SK-N-SH treated with all-trans-retinoic acid at 6 μM for 48 hours (cell line): ENCODE data around the gene FASTKD3.

Experiments used
- BACH2 ChIP-seq: fragments of 250-450 bp; sonication (Bioruptor Pico); IDR thresholded peaks from 2 replicates; pipeline ENCODE4 v1.9.0; 2021; ENCODE audit warnings: mild to moderate bottlenecking, borderline replicate concordance
- TOX ChIP-seq: fragments of 250-450 bp; sonication (Bioruptor Pico); IDR thresholded peaks from 2 replicates; pipeline ENCODE4 v1.8.0; 2021; ENCODE audit warnings: mild to moderate bottlenecking, moderate library complexity, borderline replicate concordance
- ZC3H10 ChIP-seq: fragments of 250-450 bp; sonication (Bioruptor Pico); IDR thresholded peaks from 2 replicates; pipeline ENCODE4 v1.5.1; 2021; ENCODE audit warnings: mild to moderate bottlenecking, moderate library complexity
- ZFP3 ChIP-seq: fragments of 250-450 bp; sonication (Bioruptor Pico); IDR thresholded peaks from 2 replicates; pipeline ENCODE4 v1.5.0; 2020; ENCODE audit warnings: mild to moderate bottlenecking, moderate library complexity
- ZFP30 ChIP-seq: fragments of 450-650 bp; formaldehyde crosslinking; IDR thresholded peaks from 2 replicates; pipeline ENCODE4 v1.5.0; 2022; ENCODE audit warnings: mild to moderate bottlenecking, moderate library complexity
- ZNF70 ChIP-seq: fragments of 450-650 bp; formaldehyde crosslinking; IDR thresholded peaks from 2 replicates; pipeline ENCODE4 v1.5.0; 2020; ENCODE audit warnings: mild to moderate bottlenecking, moderate library complexity
- ZNF8 ChIP-seq: fragments of 450-650 bp; formaldehyde crosslinking; IDR thresholded peaks from 2 replicates; pipeline ENCODE4 v1.5.0; 2020; ENCODE audit warnings: mild to moderate bottlenecking, moderate library complexity
- TF ChIP-seq, protein P1 (sequence below): fragments of 250-450 bp; sonication (Bioruptor Pico); IDR thresholded peaks from 2 replicates; pipeline ENCODE4 v1.8.0; 2020; ENCODE audit warnings: mild to moderate bottlenecking, moderate library complexity, borderline replicate concordance

DNA sequence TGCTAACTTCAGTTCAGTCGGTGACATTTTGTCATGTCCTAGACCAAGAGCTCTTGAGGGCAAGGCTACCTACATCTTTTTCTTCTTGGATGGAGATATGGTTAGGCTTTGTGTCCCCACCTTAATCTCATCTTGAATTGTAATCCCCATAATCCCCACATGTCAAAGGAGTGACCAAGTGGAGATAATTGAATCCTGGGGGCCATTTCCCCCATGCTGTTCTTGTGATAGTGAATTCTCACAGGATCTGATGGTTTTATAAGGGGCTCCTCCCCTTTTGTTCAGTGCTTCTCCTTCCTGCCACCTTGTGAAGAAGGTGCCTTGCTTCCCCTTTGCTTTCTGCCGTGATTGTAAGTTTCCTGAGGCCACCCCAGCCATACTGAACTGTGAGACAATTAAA, 15.8 kb downstream of the FASTKD3 start:
- no peak for TF ChIP-seq ZFP3 (CRISPR knock-in tag)
- TF ChIP-seq ZFP30, result no peak
- no peak for TF ChIP-seq TOX (CRISPR knock-in tag)
- no peak for TF ChIP-seq ZNF70 (CRISPR knock-in tag)
- TF ChIP-seq, protein P1, sequence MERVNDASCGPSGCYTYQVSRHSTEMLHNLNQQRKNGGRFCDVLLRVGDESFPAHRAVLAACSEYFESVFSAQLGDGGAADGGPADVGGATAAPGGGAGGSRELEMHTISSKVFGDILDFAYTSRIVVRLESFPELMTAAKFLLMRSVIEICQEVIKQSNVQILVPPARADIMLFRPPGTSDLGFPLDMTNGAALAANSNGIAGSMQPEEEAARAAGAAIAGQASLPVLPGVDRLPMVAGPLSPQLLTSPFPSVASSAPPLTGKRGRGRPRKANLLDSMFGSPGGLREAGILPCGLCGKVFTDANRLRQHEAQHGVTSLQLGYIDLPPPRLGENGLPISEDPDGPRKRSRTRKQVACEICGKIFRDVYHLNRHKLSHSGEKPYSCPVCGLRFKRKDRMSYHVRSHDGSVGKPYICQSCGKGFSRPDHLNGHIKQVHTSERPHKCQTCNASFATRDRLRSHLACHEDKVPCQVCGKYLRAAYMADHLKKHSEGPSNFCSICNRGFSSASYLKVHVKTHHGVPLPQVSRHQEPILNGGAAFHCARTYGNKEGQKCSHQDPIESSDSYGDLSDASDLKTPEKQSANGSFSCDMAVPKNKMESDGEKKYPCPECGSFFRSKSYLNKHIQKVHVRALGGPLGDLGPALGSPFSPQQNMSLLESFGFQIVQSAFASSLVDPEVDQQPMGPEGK, result no peak
- no peak for TF ChIP-seq BACH2
- no peak for TF ChIP-seq ZNF8 (CRISPR knock-in tag)
- TF ChIP-seq ZC3H10 (CRISPR knock-in tag), result no peak
